HEK293 (cell line): ENCODE measurements around the gene SPEG.

ENCODE experiments used
- CTCF ChIA-PET: fragments of 350-600 bp; formaldehyde crosslinking; extraction: SDS; loops from one replicate; lab custom pipeline; 2021; ENCODE audit warnings: antibody characterized with exemption; lab: Yijun Ruan, JAX
- POLR2A ChIA-PET: fragments of 300-600 bp; formaldehyde crosslinking; extraction: SDS; loops from one replicate; lab custom pipeline; 2020; ENCODE audit warnings: antibody characterized with exemption, inconsistent platforms; lab: Yijun Ruan, JAX
- H3K27ac ChIP-seq: fragments of 200-500 bp; sonication (Bioruptor generic); 2 replicates; pipeline ENCODE4 v1.5.1; 2014; ENCODE audit warnings: low read depth, low read length, control low read depth, inconsistent platforms; ENCODE audit errors: extremely low read depth
- H3K36me3 ChIP-seq, 2 experiments: fragments of 200-500 bp in 1 of 2; sonication (Bioruptor generic) in 1 of 2; 1 replicate in 1 of 2; 2 replicates in 1 of 2; pipeline ENCODE4 v1.5.1; 2014 to 2017; ENCODE audit warnings: inconsistent platforms in 2 of 2, low read length in 2 of 2; ENCODE audit not compliant: control insufficient read depth in 2 of 2, insufficient read depth in 1 of 2
- H3K4me1 ChIP-seq: fragments of 200-500 bp; sonication (Bioruptor generic); 2 replicates; pipeline ENCODE4 v1.5.1; 2014; ENCODE audit warnings: mild to moderate bottlenecking, low read length, inconsistent platforms; ENCODE audit not compliant: control insufficient read depth, insufficient read depth
- H3K4me3 ChIP-seq: 2 replicates; pipeline ENCODE4 v1.5.1; 2011; ENCODE audit warnings: low read depth, mild to moderate bottlenecking, control low read depth, low read length, moderate library complexity
- H3K9me3 ChIP-seq: fragments of 200-500 bp; sonication (Bioruptor generic); 2 replicates; pipeline ENCODE4 v1.5.1; 2014; ENCODE audit warnings: low read depth, low read length, inconsistent platforms; ENCODE audit not compliant: control insufficient read depth, insufficient read depth
- GFI1B ChIP-seq: fragments of 450-650 bp; formaldehyde crosslinking; IDR thresholded peaks from 2 replicates; pipeline ENCODE4 v1.5.1; 2016; ENCODE audit warnings: missing biosample characterization, missing genetic modification characterization
- GLI4 ChIP-seq: fragments of 450-650 bp; formaldehyde crosslinking; IDR thresholded peaks from 2 replicates; pipeline ENCODE4 v1.5.1; 2016; ENCODE audit warnings: missing biosample characterization, missing genetic modification characterization
- KLF9 ChIP-seq: fragments of 450-650 bp; formaldehyde crosslinking; IDR thresholded peaks from 2 replicates; pipeline ENCODE4 v1.5.1; 2016; ENCODE audit warnings: missing biosample characterization, missing genetic modification characterization, low read depth
- MYNN ChIP-seq: fragments of 450-650 bp; formaldehyde crosslinking; IDR thresholded peaks from 2 replicates; pipeline ENCODE4 v1.5.1; 2016; ENCODE audit warnings: missing biosample characterization, missing genetic modification characterization, borderline replicate concordance
- MZF1 ChIP-seq: fragments of 450-650 bp; formaldehyde crosslinking; IDR thresholded peaks from 2 replicates; pipeline ENCODE4 v1.5.1; 2017; ENCODE audit warnings: missing biosample characterization, missing genetic modification characterization, borderline replicate concordance
- RBAK ChIP-seq: fragments of 450-650 bp; formaldehyde crosslinking; IDR thresholded peaks from 2 replicates; pipeline ENCODE4 v1.5.1; 2016; ENCODE audit warnings: missing biosample characterization, missing genetic modification characterization
- SP2 ChIP-seq: fragments of 450-650 bp; formaldehyde crosslinking; IDR thresholded peaks from 2 replicates; pipeline ENCODE4 v1.5.1; 2016; ENCODE audit warnings: missing biosample characterization, missing genetic modification characterization
- SP3 ChIP-seq: fragments of 450-650 bp; formaldehyde crosslinking; IDR thresholded peaks from 2 replicates; pipeline ENCODE4 v1.5.1; 2016; ENCODE audit warnings: missing biosample characterization, missing genetic modification characterization
- ZBTB11 ChIP-seq: fragments of 450-650 bp; formaldehyde crosslinking; conservative IDR thresholded peaks from 2 replicates; pipeline ENCODE4 v1.5.1; 2016; ENCODE audit warnings: low read depth, missing biosample characterization, missing genetic modification characterization
- ZBTB17 ChIP-seq: fragments of 450-650 bp; formaldehyde crosslinking; IDR thresholded peaks from 2 replicates; pipeline ENCODE4 v1.5.1; 2016; ENCODE audit warnings: missing biosample characterization, missing genetic modification characterization
- ZBTB7A ChIP-seq: fragments of 450-650 bp; formaldehyde crosslinking; IDR thresholded peaks from 2 replicates; pipeline ENCODE4 v1.5.1; 2016; ENCODE audit warnings: low read depth, missing biosample characterization, missing genetic modification characterization
- ZFHX2 ChIP-seq: fragments of 450-650 bp; formaldehyde crosslinking; conservative IDR thresholded peaks from 2 replicates; pipeline ENCODE4 v1.5.1; 2016; ENCODE audit warnings: missing biosample characterization, missing genetic modification characterization
- ZNF112 ChIP-seq: fragments of 450-650 bp; formaldehyde crosslinking; IDR thresholded peaks from 2 replicates; pipeline ENCODE4 v1.5.0; 2017; ENCODE audit warnings: missing biosample characterization, missing genetic modification characterization
- ZNF121 ChIP-seq: fragments of 450-650 bp; formaldehyde crosslinking; IDR thresholded peaks from 2 replicates; pipeline ENCODE4 v1.5.1; 2016; ENCODE audit warnings: missing biosample characterization, missing genetic modification characterization
- ZNF155 ChIP-seq: fragments of 450-650 bp; formaldehyde crosslinking; IDR thresholded peaks from 2 replicates; pipeline ENCODE4 v1.5.1; 2016; ENCODE audit warnings: missing biosample characterization, missing genetic modification characterization
- ZNF19 ChIP-seq: fragments of 450-650 bp; formaldehyde crosslinking; IDR thresholded peaks from 2 replicates; pipeline ENCODE4; 2016; ENCODE audit warnings: missing biosample characterization, missing genetic modification characterization, low read depth
- ZNF302 ChIP-seq: fragments of 450-650 bp; formaldehyde crosslinking; IDR thresholded peaks from 2 replicates; pipeline ENCODE4 v1.5.1; 2016; ENCODE audit warnings: missing biosample characterization, missing genetic modification characterization, low read depth
- ZNF311 ChIP-seq: fragments of 450-650 bp; formaldehyde crosslinking; IDR thresholded peaks from 2 replicates; pipeline ENCODE4 v1.5.1; 2017; ENCODE audit warnings: missing biosample characterization, missing genetic modification characterization, borderline replicate concordance
- ZNF37A ChIP-seq: fragments of 450-650 bp; IDR thresholded peaks from 2 replicates; pipeline ENCODE4 v1.5.1; 2018; ENCODE audit warnings: missing biosample characterization, missing genetic modification characterization
- ZNF501 ChIP-seq: fragments of 450-650 bp; formaldehyde crosslinking; IDR thresholded peaks from 2 replicates; pipeline ENCODE4 v1.5.1; 2016; ENCODE audit warnings: missing biosample characterization, missing genetic modification characterization
- ZNF529 ChIP-seq: fragments of 450-650 bp; formaldehyde crosslinking; IDR thresholded peaks from 2 replicates; pipeline ENCODE4 v1.5.1; 2017; ENCODE audit warnings: missing genetic modification characterization, missing biosample characterization; ENCODE audit not compliant: insufficient replicate concordance
- ZNF600 ChIP-seq: fragments of 450-650 bp; formaldehyde crosslinking; IDR thresholded peaks from 2 replicates; pipeline ENCODE4 v1.5.1; 2016; ENCODE audit warnings: missing biosample characterization, missing genetic modification characterization
- ZXDB ChIP-seq: fragments of 450-650 bp; formaldehyde crosslinking; IDR thresholded peaks from 2 replicates; pipeline ENCODE4 v1.5.1; 2016; ENCODE audit warnings: missing biosample characterization, missing genetic modification characterization
- TF ChIP-seq, protein P1 (sequence below): fragments of 450-650 bp; formaldehyde crosslinking; IDR thresholded peaks from 2 replicates; pipeline ENCODE4 v1.5.1; 2016; ENCODE audit warnings: missing biosample characterization, missing genetic modification characterization
- TF ChIP-seq, protein P2 (sequence below): fragments of 450-650 bp; formaldehyde crosslinking; IDR thresholded peaks from 2 replicates; pipeline ENCODE4 v1.5.1; 2017; ENCODE audit warnings: missing biosample characterization, missing genetic modification characterization
- TF ChIP-seq, protein P3 (sequence below): fragments of 450-650 bp; formaldehyde crosslinking; IDR thresholded peaks from 2 replicates; pipeline ENCODE4 v1.5.1; 2016; ENCODE audit warnings: missing biosample characterization, missing genetic modification characterization

Gene SPEG

GRCh38 chr2:219388121-219388906 is 46.3 kb upstream of the SPEG start (continued):
- TF ChIP-seq SP3 (tag by site-specific recombination) (peak; percentile 26), ZFHX2 (tag by site-specific recombination) (peak; percentile 91), GFI1B (no peak)

GRCh38 chr2:219388907-219389156 is 45.8 kb upstream of the SPEG start:
- Histone ChIP-seq H3K9me3 (no peaks in the 10 kb centered on the region), H3K27ac (peak overlapping the region; percentile 52; the same call in 1 of the 2 replicates), H3K4me1 (peaks cover 6% of the 10 kb centered on the region), H3K36me3 (peaks cover 0 to 27% of the 10 kb centered on the region in 2 experiments; a peak in 2 of 3 replicates), H3K4me3 (no peak overlapping the region)
- CTCF ChIA-PET: interaction anchor here (0.6 to 8.8 kb wide), 17 partner anchors 10 to 1143 kb away, joined by 3 to 91 read pairs (median 4); no protein-coding TSS in a partner anchor
- TF ChIP-seq SP3 (tag by site-specific recombination) (no peak), ZNF600 (no peak), ZBTB17 (tag by site-specific recombination) (0 out of 2 replicates have a peak, but pooled peaks have one; percentile 37), MYNN (tag by site-specific recombination) (no peak), ZNF302 (tag by site-specific recombination) (no peak)
- TF ChIP-seq, protein P1, sequence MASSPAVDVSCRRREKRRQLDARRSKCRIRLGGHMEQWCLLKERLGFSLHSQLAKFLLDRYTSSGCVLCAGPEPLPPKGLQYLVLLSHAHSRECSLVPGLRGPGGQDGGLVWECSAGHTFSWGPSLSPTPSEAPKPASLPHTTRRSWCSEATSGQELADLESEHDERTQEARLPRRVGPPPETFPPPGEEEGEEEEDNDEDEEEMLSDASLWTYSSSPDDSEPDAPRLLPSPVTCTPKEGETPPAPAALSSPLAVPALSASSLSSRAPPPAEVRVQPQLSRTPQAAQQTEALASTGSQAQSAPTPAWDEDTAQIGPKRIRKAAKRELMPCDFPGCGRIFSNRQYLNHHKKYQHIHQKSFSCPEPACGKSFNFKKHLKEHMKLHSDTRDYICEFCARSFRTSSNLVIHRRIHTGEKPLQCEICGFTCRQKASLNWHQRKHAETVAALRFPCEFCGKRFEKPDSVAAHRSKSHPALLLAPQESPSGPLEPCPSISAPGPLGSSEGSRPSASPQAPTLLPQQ: no peak
- POLR2A ChIA-PET: interaction anchor here (1.6 kb wide), 1 partner anchor 52 kb away, joined by 3 read pairs; no protein-coding TSS in a partner anchor

GRCh38 chr2:219392754-219393153 is 41.9 kb upstream of the SPEG start:
- CTCF ChIA-PET: interaction anchor here (0.6 to 8.8 kb wide), 5 partner anchors 10 to 156 kb away, joined by 3 to 91 read pairs (median 5); no protein-coding TSS in a partner anchor
- POLR2A ChIA-PET: interaction anchor here (1.3 kb wide), 1 partner anchor 10 kb away, joined by 3 read pairs; no protein-coding TSS in a partner anchor
- TF ChIP-seq ZNF112 (tag by site-specific recombination): no peak
- TF ChIP-seq ZXDB (tag by site-specific recombination): no peak
- TF ChIP-seq ZNF19 (tag by site-specific recombination): no peak
- TF ChIP-seq ZNF501 (tag by site-specific recombination): no peak
- no peak for TF ChIP-seq ZNF529 (tag by site-specific recombination)
- TF ChIP-seq ZNF311 (tag by site-specific recombination): no peak
- no peak for TF ChIP-seq KLF9 (tag by site-specific recombination)
- TF ChIP-seq, protein P2, sequence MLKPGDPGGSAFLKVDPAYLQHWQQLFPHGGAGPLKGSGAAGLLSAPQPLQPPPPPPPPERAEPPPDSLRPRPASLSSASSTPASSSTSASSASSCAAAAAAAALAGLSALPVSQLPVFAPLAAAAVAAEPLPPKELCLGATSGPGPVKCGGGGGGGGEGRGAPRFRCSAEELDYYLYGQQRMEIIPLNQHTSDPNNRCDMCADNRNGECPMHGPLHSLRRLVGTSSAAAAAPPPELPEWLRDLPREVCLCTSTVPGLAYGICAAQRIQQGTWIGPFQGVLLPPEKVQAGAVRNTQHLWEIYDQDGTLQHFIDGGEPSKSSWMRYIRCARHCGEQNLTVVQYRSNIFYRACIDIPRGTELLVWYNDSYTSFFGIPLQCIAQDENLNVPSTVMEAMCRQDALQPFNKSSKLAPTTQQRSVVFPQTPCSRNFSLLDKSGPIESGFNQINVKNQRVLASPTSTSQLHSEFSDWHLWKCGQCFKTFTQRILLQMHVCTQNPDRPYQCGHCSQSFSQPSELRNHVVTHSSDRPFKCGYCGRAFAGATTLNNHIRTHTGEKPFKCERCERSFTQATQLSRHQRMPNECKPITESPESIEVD (tag by site-specific recombination): no peak
- TF ChIP-seq RBAK (tag by site-specific recombination): no peak
- no peak for TF ChIP-seq ZNF121 (tag by site-specific recombination)
- no peak for TF ChIP-seq ZNF37A (tag by site-specific recombination)
- no peak for TF ChIP-seq SP2 (tag by site-specific recombination)
- no peak for TF ChIP-seq ZBTB11
- TF ChIP-seq ZNF155: no peak
- TF ChIP-seq MZF1: no peak
- no peak for TF ChIP-seq GLI4 (tag by site-specific recombination)
- TF ChIP-seq, protein P3, sequence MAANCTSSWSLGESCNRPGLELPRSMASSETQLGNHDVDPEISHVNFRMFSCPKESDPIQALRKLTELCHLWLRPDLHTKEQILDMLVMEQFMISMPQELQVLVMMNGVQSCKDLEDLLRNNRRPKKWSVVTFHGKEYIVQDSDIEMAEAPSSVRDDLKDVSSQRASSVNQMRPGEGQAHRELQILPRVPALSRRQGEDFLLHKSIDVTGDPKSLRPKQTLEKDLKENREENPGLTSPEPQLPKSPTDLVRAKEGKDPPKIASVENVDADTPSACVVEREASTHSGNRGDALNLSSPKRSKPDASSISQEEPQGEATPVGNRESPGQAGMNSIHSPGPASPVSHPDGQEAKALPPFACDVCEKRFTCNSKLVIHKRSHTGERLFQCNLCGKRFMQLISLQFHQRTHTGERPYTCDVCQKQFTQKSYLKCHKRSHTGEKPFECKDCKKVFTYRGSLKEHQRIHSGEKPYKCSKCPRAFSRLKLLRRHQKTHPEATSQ (tag by site-specific recombination): no peak
- TF ChIP-seq ZBTB7A (tag by site-specific recombination): no peak
- TF ChIP-seq SP3 (tag by site-specific recombination): no peak

More at GRCh38 chr2:219392754-219393153, 41.9 kb upstream of the SPEG start:
- Histone ChIP-seq H3K4me3 (no peak overlapping the region), H3K9me3 (no peaks in the 10 kb centered on the region), H3K4me1 (peaks cover 4% of the 10 kb centered on the region), H3K36me3 (no peaks in the 10 kb centered on the region), H3K27ac (no peak overlapping the region)
